ENCODE measurements around the gene PCSK9.
"Not testable (repeated sequence)": the region's sequence is repeated elsewhere in the genome, so short reads cannot be mapped to it uniquely, and the experiment has no call there.

Gene PCSK9

GRCh38 chr1:55103891-55104290 is 64.5 kb downstream of the PCSK9 start:
- TF ChIP-seq CTCF (IDR thresholded peaks at IDR 0.05; ENCODE audit: control insufficient read depth, insufficient read depth, low read depth, low read length, missing control alignments) = no peak
- no peak for DNase-seq (ENCODE audit: low read depth)
- H3K4me3 ChIP-seq (ENCODE audit: control insufficient read depth, low read depth, low read length) = no peak overlapping the region

GRCh38 chr1:55107101-55107500 is 67.8 kb downstream of the PCSK9 start:
- no peak overlapping the region for H3K4me3 ChIP-seq (ENCODE audit: control insufficient read depth, low read depth, low read length)
- no peak for DNase-seq (ENCODE audit: low read depth)
- TF ChIP-seq CTCF (IDR thresholded peaks at IDR 0.05; ENCODE audit: control insufficient read depth, insufficient read depth, low read depth, low read length, missing control alignments) = no peak

- H3K4me3 ChIP-seq (ENCODE audit: control insufficient read depth, low read depth, low read length) = not testable (repeated sequence)
Measured at GRCh38 chr1:55109005-55109404, 69.7 kb downstream of the PCSK9 start.

More at GRCh38 chr1:55109005-55109404, 69.7 kb downstream of the PCSK9 start:
- not testable (repeated sequence) for DNase-seq (ENCODE audit: low read depth)
